NCI-H446 treated with DMSO at 0.1 percent for 48 hours (cell line): ENCODE data around the gene PCDHGA11.
"Not testable (repeated sequence)": the region's sequence is repeated elsewhere in the genome, so short reads cannot be mapped to it uniquely, and the experiment has no call there.

Source experiments
- DNase-seq: peaks from one replicate; lab custom pipeline; 2025; lab: John Stamatoyannopoulos, UW

The PCDHGA11 gene

GRCh38 chr5:141431286-141431685 lies 10.4 kb downstream of the PCDHGA11 start:
- no peak for DNase-seq

GRCh38 chr5:141432308-141432707 lies 11.5 kb downstream of the PCDHGA11 start:
- not testable (repeated sequence) for DNase-seq

GRCh38 chr5:141432726-141433125 lies 11.9 kb downstream of the PCDHGA11 start:
- not testable (repeated sequence) for DNase-seq

GRCh38 chr5:141434006-141434405 lies 13.2 kb downstream of the PCDHGA11 start:
- DNase-seq: no peak

- DNase-seq: no peak
These were observed 16.4 kb downstream of the PCDHGA11 start for GRCh38 chr5:141437221-141437620.

GRCh38 chr5:141439411-141440141 lies 18.7 kb downstream of the PCDHGA11 start:
- DNase-seq: no peak

- DNase-seq: no peak
These were observed 19.5 kb downstream of the PCDHGA11 start for GRCh38 chr5:141440341-141440740.

- DNase-seq: no peak
These were observed 20.8 kb downstream of the PCDHGA11 start for GRCh38 chr5:141441571-141442170.

- no peak for DNase-seq
These were observed 44.5 kb downstream of the PCDHGA11 start for GRCh38 chr5:141465351-141465750.
